Liver (tissue), 9 donors: ENCODE results near the gene NPTX2. TPM values are rescaled to one million over a fixed set of nuclear protein-coding genes. Genes with fewer than 3 reads are reported as not detected.

ENCODE experiments used
- DNase-seq: peaks from one replicate; pipeline ENCODE4 v3.0.0-alpha.2; 2017; ENCODE audit warnings: low spot score
- H3K27ac ChIP-seq, 2 donors: one replicate each; pipeline ENCODE4 v1.7.0; 2013; ENCODE audit warnings: inconsistent platforms in 2 of 2, low read length in 2 of 2, control low read depth in 1 of 2, low read depth in 1 of 2, mild to moderate bottlenecking in 1 of 2
- H3K27me3 ChIP-seq, 4 donors: one replicate each; pipeline versions ENCODE4 v1.6.1 to v1.7.0; 2013; ENCODE audit warnings: low read length in 3 of 4, inconsistent platforms in 1 of 4, mild to moderate bottlenecking in 1 of 4, moderate library complexity in 1 of 4; ENCODE audit not compliant: control insufficient read depth in 4 of 4, insufficient read depth in 4 of 4
- H3K36me3 ChIP-seq, 4 donors: one replicate each; pipeline versions ENCODE4 v1.6.1 to v1.7.0; 2013; ENCODE audit warnings: low read length in 3 of 4, mild to moderate bottlenecking in 3 of 4, low read depth in 1 of 4, moderate library complexity in 1 of 4; ENCODE audit not compliant: control insufficient read depth in 4 of 4, insufficient read depth in 3 of 4
- H3K4me1 ChIP-seq, 4 donors: one replicate each; pipeline versions ENCODE4 v1.6.1 to v1.7.0; 2013; ENCODE audit warnings: low read length in 3 of 4, mild to moderate bottlenecking in 3 of 4, moderate library complexity in 1 of 4; ENCODE audit not compliant: control insufficient read depth in 4 of 4, insufficient read depth in 4 of 4
- H3K4me3 ChIP-seq, 3 donors: one replicate each; pipeline versions ENCODE4 v1.6.1 to v1.7.0; 2013; ENCODE audit warnings: low read length in 3 of 3, control low read depth in 1 of 3, low read depth in 1 of 3, mild to moderate bottlenecking in 1 of 3
- H3K9ac ChIP-seq, 2 donors: one replicate each; pipeline ENCODE4 v1.7.0; 2013; ENCODE audit warnings: low read length in 2 of 2, mild to moderate bottlenecking in 2 of 2, moderate library complexity in 2 of 2, control low read depth in 1 of 2, low read depth in 1 of 2
- H3K9me3 ChIP-seq, 4 donors: one replicate each; pipeline versions ENCODE4 v1.6.1 to v1.7.0; 2013; ENCODE audit warnings: low read length in 3 of 4; ENCODE audit not compliant: control insufficient read depth in 4 of 4
- EGR1 ChIP-seq, 2 donors: IDR thresholded peaks; 2 replicates each; pipeline ENCODE4 v1.6.1; 2016 to 2018; ENCODE audit warnings: antibody characterized with exemption in 2 of 2, low read depth in 2 of 2
- FOXA1 ChIP-seq: IDR thresholded peaks from 2 replicates; pipeline ENCODE4 v1.6.1; 2016; ENCODE audit warnings: antibody characterized with exemption
- FOXA2 ChIP-seq: IDR thresholded peaks from 2 replicates; pipeline ENCODE4 v1.6.1; 2016; ENCODE audit warnings: antibody characterized with exemption
- GABPA ChIP-seq, 2 donors: IDR thresholded peaks in 1 of 2; conservative IDR thresholded peaks in 1 of 2; 2 replicates each; pipeline ENCODE4 v1.6.1; 2016; ENCODE audit warnings: antibody characterized with exemption in 2 of 2, mild to moderate bottlenecking in 1 of 2, moderate library complexity in 1 of 2
- HNF4A ChIP-seq, 2 donors: conservative IDR thresholded peaks; 2 replicates each; pipeline ENCODE4 v1.6.1; 2016; ENCODE audit warnings: antibody characterized with exemption in 2 of 2, mild to moderate bottlenecking in 2 of 2
- HNF4G ChIP-seq: IDR thresholded peaks from 2 replicates; pipeline ENCODE4 v1.6.1; 2016; ENCODE audit warnings: antibody characterized with exemption
- JUND ChIP-seq, 2 donors: IDR thresholded peaks; 2 replicates each; pipeline ENCODE4 v1.6.1; 2016; ENCODE audit warnings: antibody characterized with exemption in 2 of 2
- NR2F2 ChIP-seq: IDR thresholded peaks from 2 replicates; pipeline ENCODE4 v1.6.1; 2016; ENCODE audit warnings: antibody characterized with exemption
- RAD21 ChIP-seq, 2 donors: IDR thresholded peaks; 2 replicates each; pipeline ENCODE4 v1.6.1; 2016; ENCODE audit warnings: antibody characterized with exemption in 2 of 2, mild to moderate bottlenecking in 2 of 2
- RXRA ChIP-seq, 2 donors: IDR thresholded peaks; 2 replicates each; pipeline ENCODE4 v1.6.1; 2017 to 2018; ENCODE audit warnings: antibody characterized with exemption in 2 of 2, mild to moderate bottlenecking in 1 of 2
- SP1 ChIP-seq: IDR thresholded peaks from 2 replicates; pipeline ENCODE4 v1.6.1; 2018; ENCODE audit warnings: antibody characterized with exemption, mild to moderate bottlenecking
- TAF1 ChIP-seq: conservative IDR thresholded peaks from 2 replicates; pipeline ENCODE4 v1.6.1; 2016; ENCODE audit warnings: antibody characterized with exemption, mild to moderate bottlenecking
- YY1 ChIP-seq: IDR thresholded peaks from 2 replicates; pipeline ENCODE4 v1.6.1; 2016; ENCODE audit warnings: antibody characterized with exemption, mild to moderate bottlenecking
- WGBS: extraction: QIAGEN DNeasy Blood & Tissue Kit; methylation state at CpG from one replicate; pipeline ENCODE4 v1.1.7; 2013; 5-methylcytosine and 5-hydroxymethylcytosine counted together
- polyA plus RNA-seq, 2 donors: library from polyadenylated mRNA; stranded (reverse) in 1 of 2; unstranded in 1 of 2; fragments of 200-250 nt in 1 of 2; fragments of >200 nt in 1 of 2; fragmentation: Nextera tagmentation in 1 of 2; extraction: Ambion mirVana in 1 of 2; gene quantifications; one replicate each; pipeline versions ENCODE4 v1.2.1 to v1.2.3, GENCODE V29; 2013 to 2015
- total RNA-seq, 2 donors: library from RNA; depleted of rRNA; stranded (reverse); fragments of >200 nt; gene quantifications; one replicate each; pipeline ENCODE4 v1.2.3, GENCODE V29; 2014
- TF ChIP-seq, protein P1 (sequence below): IDR thresholded peaks from 2 replicates; pipeline ENCODE4 v1.6.1; 2016; ENCODE audit warnings: antibody characterized with exemption
- TF ChIP-seq, protein P2 (sequence below): IDR thresholded peaks from 2 replicates; pipeline ENCODE4 v1.6.1; 2016; ENCODE audit warnings: antibody characterized with exemption, mild to moderate bottlenecking
- TF ChIP-seq, protein P3 (sequence below): IDR thresholded peaks from 2 replicates; pipeline ENCODE4 v1.6.1; 2016; ENCODE audit warnings: antibody characterized with exemption
- TF ChIP-seq, protein P4 (sequence below): IDR thresholded peaks from 2 replicates; pipeline ENCODE4 v1.6.1; 2016; ENCODE audit warnings: antibody characterized with exemption
- TF ChIP-seq, protein P5 (sequence below): fragments of 150-350 bp; IDR thresholded peaks from 2 replicates; pipeline ENCODE4 v1.5.1; 2017; ENCODE audit warnings: improper control_type of control experiment, low read depth, low read length; ENCODE audit not compliant: missing input control
- donor health status: healthy.
- donor health status: healthy.
- donor health status: healthy.
- donor health status: healthy.
- donor health status: healthy.

The NPTX2 gene
- total and polyA plus RNA-seq, 4 donors = 0.09 to 1.5 (median 0.58) TPM

DNA sequence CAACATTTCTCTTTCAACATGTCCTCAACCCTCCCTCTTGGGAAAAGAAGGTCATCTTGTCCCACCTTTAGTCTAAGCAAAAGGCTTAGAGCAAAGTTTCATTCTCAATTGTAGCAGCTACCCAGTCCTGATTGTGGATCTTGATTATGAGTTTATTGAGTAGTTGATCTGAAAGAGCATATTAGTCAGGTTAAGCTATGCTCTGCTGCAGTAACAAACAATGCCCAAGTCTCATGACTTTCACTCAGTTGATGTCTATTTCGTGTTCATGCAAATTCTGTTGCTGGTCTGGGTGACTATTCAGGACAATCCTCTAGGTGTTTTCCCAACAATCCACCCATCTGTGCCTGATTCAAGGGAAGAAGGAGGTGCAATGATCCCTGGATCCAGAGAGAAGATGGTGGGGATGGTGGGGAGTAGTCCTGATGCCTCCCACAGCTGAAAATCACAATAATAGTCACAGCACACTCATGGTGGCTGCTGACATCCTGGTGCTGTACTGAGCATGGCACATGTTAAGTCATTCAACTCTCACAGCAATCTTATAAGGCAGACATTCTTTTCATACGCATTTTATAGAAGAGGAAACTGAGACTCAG, 54.7 kb downstream of the NPTX2 start:
- Histone ChIP-seq H3K4me1 (no peaks in the 10 kb centered on the region), H3K36me3 (no peaks in the 10 kb centered on the region), H3K27me3 (peaks cover 0 to 4% (median 3%) of the 10 kb centered on the region in 4 donors), H3K4me3 (no peak overlapping the region), H3K9ac (no peak overlapping the region), H3K27ac (no peak overlapping the region), H3K9me3 (peaks cover 0 to 9% (median 6%) of the 10 kb centered on the region in 4 donors)
- DNase-seq = no peak
- TF ChIP-seq RAD21 (IDR thresholded peaks at IDR 0.05) (no peak), YY1 (no peak), TAF1 (no peak), SP1 (no peak), HNF4G (no peak), RXRA (IDR thresholded peaks at IDR 0.05) (no peak), FOXA2 (no peak), EGR1 (IDR thresholded peaks at IDR 0.05; ENCODE audit: low read depth in 2 of 2) (no peak), FOXA1 (no peak), GABPA (IDR thresholded peaks at IDR 0.05 in 1 of 2, conservative IDR thresholded peaks at IDR 0.05 in 1 of 2) (no peak), HNF4A (conservative IDR thresholded peaks at IDR 0.05) (no peak), JUND (IDR thresholded peaks at IDR 0.05) (no peak)
- TF ChIP-seq, protein P1, sequence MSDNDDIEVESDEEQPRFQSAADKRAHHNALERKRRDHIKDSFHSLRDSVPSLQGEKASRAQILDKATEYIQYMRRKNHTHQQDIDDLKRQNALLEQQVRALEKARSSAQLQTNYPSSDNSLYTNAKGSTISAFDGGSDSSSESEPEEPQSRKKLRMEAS = no peak
- TF ChIP-seq, protein P2, sequence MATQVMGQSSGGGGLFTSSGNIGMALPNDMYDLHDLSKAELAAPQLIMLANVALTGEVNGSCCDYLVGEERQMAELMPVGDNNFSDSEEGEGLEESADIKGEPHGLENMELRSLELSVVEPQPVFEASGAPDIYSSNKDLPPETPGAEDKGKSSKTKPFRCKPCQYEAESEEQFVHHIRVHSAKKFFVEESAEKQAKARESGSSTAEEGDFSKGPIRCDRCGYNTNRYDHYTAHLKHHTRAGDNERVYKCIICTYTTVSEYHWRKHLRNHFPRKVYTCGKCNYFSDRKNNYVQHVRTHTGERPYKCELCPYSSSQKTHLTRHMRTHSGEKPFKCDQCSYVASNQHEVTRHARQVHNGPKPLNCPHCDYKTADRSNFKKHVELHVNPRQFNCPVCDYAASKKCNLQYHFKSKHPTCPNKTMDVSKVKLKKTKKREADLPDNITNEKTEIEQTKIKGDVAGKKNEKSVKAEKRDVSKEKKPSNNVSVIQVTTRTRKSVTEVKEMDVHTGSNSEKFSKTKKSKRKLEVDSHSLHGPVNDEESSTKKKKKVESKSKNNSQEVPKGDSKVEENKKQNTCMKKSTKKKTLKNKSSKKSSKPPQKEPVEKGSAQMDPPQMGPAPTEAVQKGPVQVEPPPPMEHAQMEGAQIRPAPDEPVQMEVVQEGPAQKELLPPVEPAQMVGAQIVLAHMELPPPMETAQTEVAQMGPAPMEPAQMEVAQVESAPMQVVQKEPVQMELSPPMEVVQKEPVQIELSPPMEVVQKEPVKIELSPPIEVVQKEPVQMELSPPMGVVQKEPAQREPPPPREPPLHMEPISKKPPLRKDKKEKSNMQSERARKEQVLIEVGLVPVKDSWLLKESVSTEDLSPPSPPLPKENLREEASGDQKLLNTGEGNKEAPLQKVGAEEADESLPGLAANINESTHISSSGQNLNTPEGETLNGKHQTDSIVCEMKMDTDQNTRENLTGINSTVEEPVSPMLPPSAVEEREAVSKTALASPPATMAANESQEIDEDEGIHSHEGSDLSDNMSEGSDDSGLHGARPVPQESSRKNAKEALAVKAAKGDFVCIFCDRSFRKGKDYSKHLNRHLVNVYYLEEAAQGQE = no peak
- TF ChIP-seq, protein P3, sequence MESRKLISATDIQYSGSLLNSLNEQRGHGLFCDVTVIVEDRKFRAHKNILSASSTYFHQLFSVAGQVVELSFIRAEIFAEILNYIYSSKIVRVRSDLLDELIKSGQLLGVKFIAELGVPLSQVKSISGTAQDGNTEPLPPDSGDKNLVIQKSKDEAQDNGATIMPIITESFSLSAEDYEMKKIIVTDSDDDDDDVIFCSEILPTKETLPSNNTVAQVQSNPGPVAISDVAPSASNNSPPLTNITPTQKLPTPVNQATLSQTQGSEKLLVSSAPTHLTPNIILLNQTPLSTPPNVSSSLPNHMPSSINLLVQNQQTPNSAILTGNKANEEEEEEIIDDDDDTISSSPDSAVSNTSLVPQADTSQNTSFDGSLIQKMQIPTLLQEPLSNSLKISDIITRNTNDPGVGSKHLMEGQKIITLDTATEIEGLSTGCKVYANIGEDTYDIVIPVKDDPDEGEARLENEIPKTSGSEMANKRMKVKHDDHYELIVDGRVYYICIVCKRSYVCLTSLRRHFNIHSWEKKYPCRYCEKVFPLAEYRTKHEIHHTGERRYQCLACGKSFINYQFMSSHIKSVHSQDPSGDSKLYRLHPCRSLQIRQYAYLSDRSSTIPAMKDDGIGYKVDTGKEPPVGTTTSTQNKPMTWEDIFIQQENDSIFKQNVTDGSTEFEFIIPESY = no peak
- TF ChIP-seq, protein P4, sequence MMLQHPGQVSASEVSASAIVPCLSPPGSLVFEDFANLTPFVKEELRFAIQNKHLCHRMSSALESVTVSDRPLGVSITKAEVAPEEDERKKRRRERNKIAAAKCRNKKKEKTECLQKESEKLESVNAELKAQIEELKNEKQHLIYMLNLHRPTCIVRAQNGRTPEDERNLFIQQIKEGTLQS = no peak
- WGBS = 48% methylated on average over 2 of the region's 2 CpGs

DNA sequence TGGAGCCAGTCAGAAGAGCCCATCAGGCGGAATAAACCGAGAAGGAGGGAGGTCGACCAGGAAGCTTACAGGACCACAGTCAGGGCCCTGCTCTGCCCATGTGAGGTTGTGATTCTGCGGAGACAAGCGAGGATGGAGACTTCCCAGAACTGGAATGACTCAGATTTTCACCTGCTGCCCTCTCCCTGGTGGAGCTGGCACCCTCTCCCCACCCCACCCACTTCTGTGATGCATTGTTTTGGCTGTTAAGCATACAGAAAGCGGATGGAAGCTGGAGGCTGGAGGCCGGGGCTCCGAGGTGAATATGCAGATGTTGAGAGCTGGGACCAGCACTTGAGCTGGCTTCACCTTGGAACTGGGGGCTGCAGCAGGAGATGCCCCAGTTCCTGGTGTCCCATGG, 57.4 kb downstream of the NPTX2 start:
- no peak overlapping the region for H3K9ac ChIP-seq
- peaks cover 4 to 11% (median 6%) of the 10 kb centered on the region in 4 donors for H3K9me3 ChIP-seq
- H3K27me3 ChIP-seq = peaks cover 0 to under 1% (median 0%) of the 10 kb centered on the region in 4 donors
- H3K4me3 ChIP-seq = no peak overlapping the region
- DNase-seq = no peak
- H3K4me1 ChIP-seq = no peaks in the 10 kb centered on the region
- TF ChIP-seq HNF4G = no peak
- no peak for TF ChIP-seq FOXA1
- TF ChIP-seq YY1 = no peak
- TF ChIP-seq EGR1 (IDR thresholded peaks at IDR 0.05; ENCODE audit: low read depth in 2 of 2) = no peak
- TF ChIP-seq RAD21 (IDR thresholded peaks at IDR 0.05) = no peak
- TF ChIP-seq, protein P5, sequence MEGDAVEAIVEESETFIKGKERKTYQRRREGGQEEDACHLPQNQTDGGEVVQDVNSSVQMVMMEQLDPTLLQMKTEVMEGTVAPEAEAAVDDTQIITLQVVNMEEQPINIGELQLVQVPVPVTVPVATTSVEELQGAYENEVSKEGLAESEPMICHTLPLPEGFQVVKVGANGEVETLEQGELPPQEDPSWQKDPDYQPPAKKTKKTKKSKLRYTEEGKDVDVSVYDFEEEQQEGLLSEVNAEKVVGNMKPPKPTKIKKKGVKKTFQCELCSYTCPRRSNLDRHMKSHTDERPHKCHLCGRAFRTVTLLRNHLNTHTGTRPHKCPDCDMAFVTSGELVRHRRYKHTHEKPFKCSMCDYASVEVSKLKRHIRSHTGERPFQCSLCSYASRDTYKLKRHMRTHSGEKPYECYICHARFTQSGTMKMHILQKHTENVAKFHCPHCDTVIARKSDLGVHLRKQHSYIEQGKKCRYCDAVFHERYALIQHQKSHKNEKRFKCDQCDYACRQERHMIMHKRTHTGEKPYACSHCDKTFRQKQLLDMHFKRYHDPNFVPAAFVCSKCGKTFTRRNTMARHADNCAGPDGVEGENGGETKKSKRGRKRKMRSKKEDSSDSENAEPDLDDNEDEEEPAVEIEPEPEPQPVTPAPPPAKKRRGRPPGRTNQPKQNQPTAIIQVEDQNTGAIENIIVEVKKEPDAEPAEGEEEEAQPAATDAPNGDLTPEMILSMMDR = no peak
- TF ChIP-seq SP1 = no peak
- TF ChIP-seq, protein P3 = no peak
- TF ChIP-seq, protein P4 = no peak
- no peak for TF ChIP-seq GABPA (IDR thresholded peaks at IDR 0.05 in 1 of 2, conservative IDR thresholded peaks at IDR 0.05 in 1 of 2)
- no peak for TF ChIP-seq JUND (IDR thresholded peaks at IDR 0.05)
- TF ChIP-seq NR2F2 = no peak
- TF ChIP-seq TAF1 = no peak
- 76% methylated on average over 8 of the region's 8 CpGs for WGBS
- H3K27ac ChIP-seq = no peak overlapping the region
- no peaks in the 10 kb centered on the region for H3K36me3 ChIP-seq
